Endodermal cell (in vitro differentiated cells): ENCODE results near the gene RBL2. TPM values are rescaled to one million over a fixed set of nuclear protein-coding genes. Genes with fewer than 3 reads are reported as not detected.
A peak's percentile ranks its signal among the peaks of the same experiment; 100 is the strongest.

Experiments used
- DNase-seq: peaks from one replicate; pipeline ENCODE4 v3.0.0-alpha.2; 2017
- H3K27ac ChIP-seq: 2 replicates; pipeline ENCODE4 v1.5.1; 2013; ENCODE audit warnings: mild to moderate bottlenecking, low read depth, low read length, moderate library complexity
- H3K27me3 ChIP-seq: 2 replicates; pipeline ENCODE4 v1.6.1; 2013; ENCODE audit warnings: mild to moderate bottlenecking, low read length, moderate library complexity; ENCODE audit not compliant: insufficient read depth, control insufficient read depth, poor library complexity, severe bottlenecking
- H3K36me3 ChIP-seq: 2 replicates; pipeline ENCODE4 v1.7.0; 2013; ENCODE audit warnings: mild to moderate bottlenecking, low read length, moderate library complexity; ENCODE audit not compliant: control insufficient read depth, insufficient read depth
- H3K4me1 ChIP-seq: one replicate; pipeline ENCODE4 v1.7.0; 2013; ENCODE audit warnings: low read length; ENCODE audit not compliant: control insufficient read depth, insufficient read depth
- H3K4me3 ChIP-seq: 2 replicates; pipeline ENCODE4 v1.5.1; 2013; ENCODE audit warnings: mild to moderate bottlenecking, low read length, moderate library complexity
- H3K9ac ChIP-seq: 2 replicates; pipeline ENCODE4 v1.6.1; 2013; ENCODE audit warnings: mild to moderate bottlenecking, low read length, moderate library complexity; ENCODE audit not compliant: poor library complexity, severe bottlenecking; ENCODE audit errors: extremely low read depth
- H3K9me3 ChIP-seq: 2 replicates; pipeline ENCODE4 v1.6.1; 2013; ENCODE audit warnings: mild to moderate bottlenecking, low read length, moderate library complexity; ENCODE audit not compliant: control insufficient read depth
- H3K27ac Mint-ChIP-seq: 2 replicates; pipeline ENCODE4 v1.8.0; 2020; ENCODE audit warnings: mixed read lengths
- H3K27me3 Mint-ChIP-seq: 2 replicates; pipeline ENCODE4 v1.8.0; 2021; ENCODE audit warnings: mild to moderate bottlenecking, mixed read lengths; ENCODE audit not compliant: insufficient read depth
- H3K36me3 Mint-ChIP-seq: 2 replicates; pipeline ENCODE4 v1.8.0; 2020; ENCODE audit warnings: low read depth, mixed read lengths
- H3K4me1 Mint-ChIP-seq: 2 replicates; pipeline ENCODE4 v1.8.0; 2020; ENCODE audit warnings: mixed read lengths
- H3K4me3 Mint-ChIP-seq: 2 replicates; pipeline ENCODE4 v1.8.0; 2020; ENCODE audit warnings: mild to moderate bottlenecking, moderate library complexity, mixed read lengths
- H3K9me3 Mint-ChIP-seq: 2 replicates; pipeline ENCODE4 v1.8.0; 2020; ENCODE audit warnings: mild to moderate bottlenecking, mixed read lengths
- CTCF ChIP-seq: fragments of 200-600 bp; sonication (generic); conservative IDR thresholded peaks from 2 replicates; pipeline ENCODE4 v1.5.0; 2021; ENCODE audit warnings: antibody characterized with exemption, mild to moderate bottlenecking
- WGBS, 2 experiments: methylation state at CpG; one replicate each; pipeline versions ENCODE4 v1.1.5 to v1.1.7; 2013; ENCODE audit warnings: missing lambda C conversion rate in 2 of 2, mixed read lengths in 1 of 2; ENCODE audit not compliant: insufficient coverage in 1 of 2, insufficient read length in 1 of 2; 5-methylcytosine and 5-hydroxymethylcytosine counted together
- total RNA-seq, 2 donors: library from RNA; stranded (reverse); fragmentation: NEBNext Ultra II Directional in 1 of 2; extraction: Animal tissue kit (Norgen Biotek cat#: 25700) in 1 of 2; gene quantifications; 2 replicates in 1 of 2; 3 replicates in 1 of 2; pipeline ENCODE4 v1.2.1, GENCODE V29; 2021

RBL2 gene
- total RNA-seq, 2 donors from 2014 or later = 34.9 to 46.0 TPM

GRCh38 chr16:53429221-53429943 is 4.9 kb upstream of the RBL2 start:
- no peaks in the 10 kb centered on the region for H3K4me1 ChIP-seq
- H3K9me3 ChIP-seq = peaks cover 17% of the 10 kb centered on the region
- H3K27ac Mint-ChIP-seq = no peak overlapping the region
- no peaks in the 10 kb centered on the region for H3K4me1 Mint-ChIP-seq
- no peak for DNase-seq
- TF ChIP-seq CTCF = no peak
- no peaks in the 10 kb centered on the region for H3K36me3 Mint-ChIP-seq
- no peak overlapping the region for H3K9ac ChIP-seq
- H3K36me3 ChIP-seq = no peaks in the 10 kb centered on the region
- no peaks in the 10 kb centered on the region for H3K27me3 ChIP-seq
- no peak overlapping the region for H3K4me3 Mint-ChIP-seq
- H3K27ac ChIP-seq = no peak overlapping the region
- H3K9me3 Mint-ChIP-seq = peaks cover 47% of the 10 kb centered on the region
- 89 to 90% methylated on average over 4 of the region's 4 CpGs for WGBS, 2 experiments
- H3K4me3 ChIP-seq = no peak overlapping the region
- H3K27me3 Mint-ChIP-seq = no peaks in the 10 kb centered on the region

- no peak overlapping the region for H3K4me3 ChIP-seq
- no peak overlapping the region for H3K27ac Mint-ChIP-seq
- H3K4me1 Mint-ChIP-seq = no peaks in the 10 kb centered on the region
- no peaks in the 10 kb centered on the region for H3K27me3 Mint-ChIP-seq
- H3K4me3 Mint-ChIP-seq = no peak overlapping the region
- peaks cover 7% of the 10 kb centered on the region for H3K9me3 ChIP-seq
- H3K9ac ChIP-seq = no peak overlapping the region
- no peaks in the 10 kb centered on the region for H3K36me3 Mint-ChIP-seq
- H3K27me3 ChIP-seq = no peaks in the 10 kb centered on the region
- no peaks in the 10 kb centered on the region for H3K36me3 ChIP-seq
- H3K27ac ChIP-seq = no peak overlapping the region
- peaks cover 38% of the 10 kb centered on the region for H3K9me3 Mint-ChIP-seq
- WGBS, 2 experiments = no CpG with 5 or more reads among the region's 1 CpG
- no peaks in the 10 kb centered on the region for H3K4me1 ChIP-seq
- no peak for TF ChIP-seq CTCF
- DNase-seq = no peak
These were observed 3.9 kb upstream of the RBL2 start for GRCh38 chr16:53430363-53430762.

- H3K4me1 ChIP-seq = no peaks in the 10 kb centered on the region
- no peak for TF ChIP-seq CTCF
- no peaks in the 10 kb centered on the region for H3K27me3 ChIP-seq
- H3K27me3 Mint-ChIP-seq = no peaks in the 10 kb centered on the region
- no peaks in the 10 kb centered on the region for H3K9me3 ChIP-seq
- no peaks in the 10 kb centered on the region for H3K36me3 ChIP-seq
- H3K9me3 Mint-ChIP-seq = peaks cover 23% of the 10 kb centered on the region
- H3K4me3 ChIP-seq = peak overlapping the region; percentile 83
- no peaks in the 10 kb centered on the region for H3K36me3 Mint-ChIP-seq
- peaks cover 8% of the 10 kb centered on the region for H3K4me1 Mint-ChIP-seq
- peak overlapping the region; percentile 81 for H3K27ac Mint-ChIP-seq
- no peak overlapping the region for H3K27ac ChIP-seq
- H3K9ac ChIP-seq = no peak overlapping the region
- WGBS, 2 experiments = 88 to 92% methylated on average over 4 to 7 of the region's 7 CpGs
- no peak for DNase-seq
- peak overlapping the region; percentile 98 for H3K4me3 Mint-ChIP-seq
These were observed 762 bp upstream of the RBL2 start for GRCh38 chr16:53433509-53433908.
